Measurements from ENCODE around the gene DES.

GRCh38 chr2:219384859-219385258 lies 33.3 kb upstream of the DES start:
- TF ChIP-seq POLR2AphosphoS5 (IDR thresholded peaks at IDR 0.05; ENCODE audit: low read depth, low read length), result no peak
- TF ChIP-seq TAF1 (IDR thresholded peaks at IDR 0.05; ENCODE audit: borderline replicate concordance, insufficient read depth, low read length), result no peak
- no peak for TF ChIP-seq REST (IDR thresholded peaks at IDR 0.05; ENCODE audit: insufficient read depth in 1 of 2, low read depth in 2 of 2, low read length in 2 of 2)

Data from PFSK-1 (cell line).